Measurements from ENCODE around the gene GBF1. TPM values are rescaled to one million over a fixed set of nuclear protein-coding genes. Genes with fewer than 3 reads are reported as not detected.

Gene GBF1
- total RNA-seq, 2 donors from 2014 or later, result 53.1 to 59.1 TPM

- intact Hi-C loops (cut with DNase I), result no loop called here
- 88% methylated on average over 19 of the region's 19 CpGs for WGBS
- no peaks in the 10 kb centered on the region for H3K36me3 ChIP-seq
- H3K9me3 ChIP-seq, result no peaks in the 10 kb centered on the region
- H3K27me3 ChIP-seq (replicated peaks; ENCODE audit: insufficient read depth), result no peaks in the 10 kb centered on the region
- no peaks in the 10 kb centered on the region for H3K4me1 ChIP-seq (replicated peaks)
- H3K4me3 ChIP-seq, result no peak overlapping the region
- no peak overlapping the region for H3K27ac ChIP-seq
- TF ChIP-seq CTCF (IDR thresholded peaks at IDR 0.05) (no peak), POLR2A (IDR thresholded peaks at IDR 0.05) (no peak), POLR2AphosphoS5 (IDR thresholded peaks at IDR 0.05) (no peak)
- no peak for DNase-seq (ENCODE audit: low spot score)
Observed at GRCh38 chr10:102405108-102405571, 159.8 kb downstream of the GBF1 start.

- H3K27ac ChIP-seq, result no peak overlapping the region
- WGBS, result 77% methylated on average over 6 of the region's 6 CpGs
- H3K9me3 ChIP-seq, result no peaks in the 10 kb centered on the region
- no peaks in the 10 kb centered on the region for H3K36me3 ChIP-seq
- TF ChIP-seq POLR2A (IDR thresholded peaks at IDR 0.05) (no peak), POLR2AphosphoS5 (IDR thresholded peaks at IDR 0.05) (no peak)
- no peak for DNase-seq (ENCODE audit: low spot score)
- no peaks in the 10 kb centered on the region for H3K4me1 ChIP-seq (replicated peaks)
- H3K27me3 ChIP-seq (replicated peaks; ENCODE audit: insufficient read depth), result no peaks in the 10 kb centered on the region
- intact Hi-C loops (cut with DNase I), result no loop called here
- H3K4me3 ChIP-seq, result no peak overlapping the region
Observed at GRCh38 chr10:102405632-102406031, 160.3 kb downstream of the GBF1 start.

GRCh38 chr10:102406815-102407214, 161.5 kb downstream of the GBF1 start:
- 80% methylated on average over 2 of the region's 2 CpGs for WGBS
- TF ChIP-seq POLR2A (IDR thresholded peaks at IDR 0.05), result no peak
- TF ChIP-seq POLR2AphosphoS5 (IDR thresholded peaks at IDR 0.05), result no peak
- no peak for TF ChIP-seq CTCF (IDR thresholded peaks at IDR 0.05)
- no peak overlapping the region for H3K27ac ChIP-seq
- no peak overlapping the region for H3K4me3 ChIP-seq
- H3K4me1 ChIP-seq (replicated peaks), result no peaks in the 10 kb centered on the region
- H3K36me3 ChIP-seq, result no peaks in the 10 kb centered on the region
- no peak for DNase-seq (ENCODE audit: low spot score)
- no peaks in the 10 kb centered on the region for H3K9me3 ChIP-seq
- H3K27me3 ChIP-seq (replicated peaks; ENCODE audit: insufficient read depth), result peaks cover 2% of the 10 kb centered on the region
- intact Hi-C loops (cut with DNase I), result no loop called here

- no peak overlapping the region for H3K27ac ChIP-seq
- H3K27me3 ChIP-seq (replicated peaks; ENCODE audit: insufficient read depth), result peaks cover 2% of the 10 kb centered on the region
- no peaks in the 10 kb centered on the region for H3K4me1 ChIP-seq (replicated peaks)
- intact Hi-C loops (cut with DNase I), result no loop called here
- H3K36me3 ChIP-seq, result no peaks in the 10 kb centered on the region
- TF ChIP-seq CTCF (IDR thresholded peaks at IDR 0.05) (no peak), POLR2A (IDR thresholded peaks at IDR 0.05) (no peak), POLR2AphosphoS5 (IDR thresholded peaks at IDR 0.05) (no peak)
- H3K9me3 ChIP-seq, result no peaks in the 10 kb centered on the region
- WGBS, result 77% methylated on average over 13 of the region's 13 CpGs
- DNase-seq (ENCODE audit: low spot score), result no peak
- no peak overlapping the region for H3K4me3 ChIP-seq
Observed at GRCh38 chr10:102407425-102408130, 162.2 kb downstream of the GBF1 start.

GRCh38 chr10:102408131-102408727, 162.9 kb downstream of the GBF1 start:
- Histone ChIP-seq H3K4me1 (replicated peaks) (no peaks in the 10 kb centered on the region), H3K9me3 (no peaks in the 10 kb centered on the region), H3K27me3 (replicated peaks; ENCODE audit: insufficient read depth) (peaks cover 6% of the 10 kb centered on the region), H3K36me3 (no peaks in the 10 kb centered on the region), H3K4me3 (peak overlapping the region; percentile 22 to 36), H3K27ac (no peak overlapping the region)
- 66% methylated on average over 11 of the region's 14 CpGs for WGBS
- TF ChIP-seq POLR2AphosphoS5 (IDR thresholded peaks at IDR 0.05) (no peak), POLR2A (IDR thresholded peaks at IDR 0.05) (no peak), CTCF (IDR thresholded peaks at IDR 0.05) (no peak)
- intact Hi-C loops (cut with DNase I), result no loop called here
- no peak for DNase-seq (ENCODE audit: low spot score)
